GM21367 (cell line): ENCODE measurements around the gene SH2D6.
"Not testable (repeated sequence)": the region's sequence is repeated elsewhere in the genome, so short reads cannot be mapped to it uniquely, and the experiment has no call there.

Experiments used
- ATAC-seq: cut with Tn5 transposase; IDR thresholded peaks from one replicate; pipeline ENCODE4 v1.9.1; 2021; ENCODE audit not compliant: unreplicated experiment

Gene SH2D6

GRCh38 chr2:85398426-85399182 lies 19.9 kb upstream of the SH2D6 start:
- no peak for ATAC-seq

GRCh38 chr2:85399183-85399455 lies 19.4 kb upstream of the SH2D6 start:
- ATAC-seq: no peak

- ATAC-seq: no peak
These were observed 18.5 kb upstream of the SH2D6 start for GRCh38 chr2:85400023-85400422.

GRCh38 chr2:85400541-85401463 lies 17.7 kb upstream of the SH2D6 start:
- no peak for ATAC-seq

GRCh38 chr2:85401464-85401805 lies 17.1 kb upstream of the SH2D6 start:
- no peak for ATAC-seq

- ATAC-seq: no peak
These were observed 16.7 kb upstream of the SH2D6 start for GRCh38 chr2:85401844-85402243.

- ATAC-seq: peak; percentile 56
These were observed 13.1 kb upstream of the SH2D6 start for GRCh38 chr2:85405201-85406059.

GRCh38 chr2:85409845-85410583 lies 8.5 kb upstream of the SH2D6 start, which contains the start of gene CAPG:
TSS of gene CAPG (minus strand) at chr2:85410366. CDS start at chr2:85402145, 8,221 bp downstream.
- ATAC-seq: peak; percentile 56

GRCh38 chr2:85410584-85411404 lies 7.7 kb upstream of the SH2D6 start:
- ATAC-seq: no peak

- no peak for ATAC-seq
These were observed 7.1 kb upstream of the SH2D6 start for GRCh38 chr2:85411405-85411748.

GRCh38 chr2:85413592-85414420 lies 4.7 kb upstream of the SH2D6 start:
- no peak for ATAC-seq

GRCh38 chr2:85414421-85414759 lies 4.1 kb upstream of the SH2D6 start:
- ATAC-seq: not testable (repeated sequence)

GRCh38 chr2:85414761-85415553 lies 3.6 kb upstream of the SH2D6 start:
- ATAC-seq: no peak

- no peak for ATAC-seq
These were observed 2.4 kb upstream of the SH2D6 start for GRCh38 chr2:85415980-85416650.

GRCh38 chr2:85419009-85419675 lies 628 bp downstream of the SH2D6 start:
- no peak for ATAC-seq

GRCh38 chr2:85420536-85421259 lies 2.2 kb downstream of the SH2D6 start:
- ATAC-seq: peak; percentile 48
